ENCODE measurements around the gene ERVW-1.

The ERVW-1 gene

GRCh38 chr7:92423710-92424131 is 54.0 kb downstream of the ERVW-1 start:
- no peak for DNase-seq (ENCODE audit: low read depth)

DNA sequence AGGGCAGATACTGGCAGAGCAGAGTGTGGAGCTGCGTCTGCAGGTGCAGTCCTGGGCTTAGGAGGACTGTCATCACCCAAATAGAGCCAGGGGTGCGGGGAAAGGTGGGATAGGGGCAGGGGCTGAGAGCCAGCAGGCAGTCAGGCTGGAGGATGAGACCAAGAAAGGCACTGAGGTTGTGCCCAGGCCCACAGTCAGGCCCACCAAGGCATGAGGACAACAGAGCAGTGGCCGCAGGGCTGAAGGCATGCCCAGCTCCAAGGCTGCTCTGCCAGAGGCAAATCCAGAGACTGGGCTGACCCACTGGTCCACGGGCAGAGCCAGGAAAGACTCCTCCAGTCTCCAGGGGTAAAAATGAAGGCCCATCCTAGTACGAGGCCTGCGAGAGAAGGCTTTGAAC is 54.8 kb downstream of the ERVW-1 start:
- DNase-seq (ENCODE audit: low read depth): no peak

DNA sequence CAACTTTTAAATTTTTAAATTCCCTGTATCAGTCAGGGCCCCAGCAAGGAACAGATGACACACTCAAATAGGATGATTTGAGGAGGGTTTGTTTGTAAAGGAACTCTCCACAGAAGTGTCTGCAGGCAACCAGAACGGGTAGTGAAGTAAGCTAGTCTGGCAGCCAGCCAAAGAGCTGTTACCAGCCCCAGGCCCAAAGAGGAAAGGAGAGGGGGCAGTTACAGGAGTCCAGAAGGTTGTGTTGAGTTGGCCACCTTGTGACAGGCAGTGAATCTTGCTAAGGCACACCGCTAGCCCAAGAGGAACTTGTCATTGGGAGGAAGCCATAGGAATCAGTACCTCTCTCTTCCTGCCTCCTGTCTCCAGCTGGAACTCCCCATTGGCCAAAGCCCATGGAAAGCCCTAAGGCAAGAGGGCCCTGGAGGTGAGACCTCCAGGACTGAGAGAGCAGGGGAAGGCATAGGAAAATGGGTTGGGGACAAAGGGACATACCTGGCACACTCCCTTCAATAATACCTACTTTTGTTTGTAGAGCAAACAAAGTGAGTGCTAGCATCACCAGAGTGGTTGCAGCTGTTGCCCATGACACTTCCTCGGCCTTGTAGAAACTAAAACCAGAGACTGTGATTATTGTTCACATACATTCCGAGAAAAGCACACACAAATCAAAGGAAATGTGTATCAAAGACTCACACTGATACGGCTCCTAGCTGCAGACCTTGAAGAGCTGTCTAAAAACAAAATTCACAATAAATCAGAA is 55.9 kb downstream of the ERVW-1 start:
- no peak for DNase-seq (ENCODE audit: low read depth)
